Measurements from ENCODE around the gene ACER2.
"Not testable (repeated sequence)": the region's sequence is repeated elsewhere in the genome, so short reads cannot be mapped to it uniquely, and the experiment has no call there.

Gene ACER2

GRCh38 chr9:19408316-19408692 is 505 bp upstream of the ACER2 start:
- DNase-seq (ENCODE audit: low read depth in 2 of 2, low spot score in 1 of 2), result no peak

- DNase-seq (ENCODE audit: low read depth in 2 of 2, low spot score in 1 of 2), result no peak
These were observed 789 bp downstream of the ACER2 start for GRCh38 chr9:19409401-19410194.

- DNase-seq (ENCODE audit: low read depth in 2 of 2, low spot score in 1 of 2), result no peak
These were observed 1.3 kb downstream of the ACER2 start for GRCh38 chr9:19410195-19410503.

GRCh38 chr9:19410594-19410993 is 1.8 kb downstream of the ACER2 start:
- no peak for DNase-seq (ENCODE audit: low read depth in 2 of 2, low spot score in 1 of 2)

- no peak for DNase-seq (ENCODE audit: low read depth in 2 of 2, low spot score in 1 of 2)
These were observed 2.5 kb downstream of the ACER2 start for GRCh38 chr9:19411316-19411715.

- DNase-seq (ENCODE audit: low read depth in 2 of 2, low spot score in 1 of 2), result not testable (repeated sequence)
These were observed 4.6 kb downstream of the ACER2 start for GRCh38 chr9:19413456-19413855.

GRCh38 chr9:19416143-19416542 is 7.3 kb downstream of the ACER2 start:
- DNase-seq (ENCODE audit: low read depth in 2 of 2, low spot score in 1 of 2), result no peak

GRCh38 chr9:19420877-19421276 is 12.1 kb downstream of the ACER2 start:
- no peak for DNase-seq (ENCODE audit: low read depth in 2 of 2, low spot score in 1 of 2)

- no peak for DNase-seq (ENCODE audit: low read depth in 2 of 2, low spot score in 1 of 2)
These were observed 14.4 kb downstream of the ACER2 start for GRCh38 chr9:19423163-19423562.

GRCh38 chr9:19424176-19424779 is 15.5 kb downstream of the ACER2 start:
- DNase-seq (ENCODE audit: low read depth in 2 of 2, low spot score in 1 of 2), result no peak

GRCh38 chr9:19429595-19429994 is 20.8 kb downstream of the ACER2 start:
- DNase-seq (ENCODE audit: low read depth in 2 of 2, low spot score in 1 of 2), result no peak

- no peak for DNase-seq (ENCODE audit: low read depth in 2 of 2, low spot score in 1 of 2)
These were observed 21.5 kb downstream of the ACER2 start for GRCh38 chr9:19430201-19430760.

GRCh38 chr9:19431361-19432171 is 22.8 kb downstream of the ACER2 start:
- no peak for DNase-seq (ENCODE audit: low read depth in 2 of 2, low spot score in 1 of 2)

GRCh38 chr9:19432473-19432872 is 23.7 kb downstream of the ACER2 start:
- no peak for DNase-seq (ENCODE audit: low read depth in 2 of 2, low spot score in 1 of 2)

- not testable (repeated sequence) for DNase-seq (ENCODE audit: low read depth in 2 of 2, low spot score in 1 of 2)
These were observed 24.9 kb downstream of the ACER2 start for GRCh38 chr9:19433729-19434128.

GRCh38 chr9:19440376-19440775 is 31.6 kb downstream of the ACER2 start:
- DNase-seq (ENCODE audit: low read depth in 2 of 2, low spot score in 1 of 2), result no peak

GRCh38 chr9:19440823-19441580 is 32.2 kb downstream of the ACER2 start:
- no peak for DNase-seq (ENCODE audit: low read depth in 2 of 2, low spot score in 1 of 2)

- no peak for DNase-seq (ENCODE audit: low read depth in 2 of 2, low spot score in 1 of 2)
These were observed 32.9 kb downstream of the ACER2 start for GRCh38 chr9:19441730-19442129.

- no peak for DNase-seq (ENCODE audit: low read depth in 2 of 2, low spot score in 1 of 2)
These were observed 33.4 kb downstream of the ACER2 start for GRCh38 chr9:19442240-19442639.

- no peak for DNase-seq (ENCODE audit: low read depth in 2 of 2, low spot score in 1 of 2)
These were observed 36.6 kb downstream of the ACER2 start for GRCh38 chr9:19445452-19445851.

GRCh38 chr9:19446361-19446861 is 37.6 kb downstream of the ACER2 start:
- no peak for DNase-seq (ENCODE audit: low read depth in 2 of 2, low spot score in 1 of 2)

Data from stimulated activated CD8-positive, alpha-beta memory T cell treated with anti-CD3 and anti-CD28 coated beads, Interleukin-4, amount 100 ng/mL, for 4 hours (primary cell).